HCT116 (cell line): ENCODE results near the gene MAP3K3. TPM values are rescaled to one million over a fixed set of nuclear protein-coding genes. Genes with fewer than 3 reads are reported as not detected.
A peak's percentile ranks its signal among the peaks of the same experiment; 100 is the strongest.

Experiments
- ATAC-seq: fragments of 200-7000 bp; cut with Tn5 transposase; 2 replicates; pipeline ENCODE4 v1.9.1; 2020; ENCODE audit warnings: mild to moderate bottlenecking, moderate library complexity
- BruUV-seq: library from RNA; stranded (reverse); fragments of 400-500 nt; replicated peaks from 2 replicates; lab custom pipeline; 2021; lab: Mats Ljungman, UMichigan
- CTCF ChIA-PET: fragments of 300-600 bp; sonication (Branson Sonifier 250); formaldehyde crosslinking; loops from one replicate; lab custom pipeline; 2021; ENCODE audit warnings: antibody characterized with exemption; lab: Charles Lee
- POLR2A ChIA-PET: fragments of 300-600, 350-600 bp; sonication (Branson Sonifier 250); formaldehyde crosslinking; loops from one replicate; lab custom pipeline; 2021; ENCODE audit warnings: antibody characterized with exemption; lab: Charles Lee
- RAD21 ChIA-PET, 2 experiments: fragments of 300-600 bp; sonication (Branson Sonifier 250); formaldehyde crosslinking; loops; one replicate each; lab custom pipeline; 2023; ENCODE audit warnings: low total read pairs in 2 of 2; ENCODE audit not compliant: uncharacterized antibody in 2 of 2, unreplicated experiment in 2 of 2, low non-redundant PET in 1 of 2; lab: Charles Lee
- DNase-seq: peaks from one replicate; pipeline ENCODE4 v3.0.0-alpha.2; 2010; ENCODE audit warnings: low read depth, low spot score
- H2AFZ ChIP-seq: fragments of 200-600 bp; shearing (Covaris generic), sonication (generic); 2 replicates; pipeline ENCODE4 v1.6.1; 2017; ENCODE audit warnings: low read depth, mixed run types, mixed read lengths, antibody characterized with exemption, low read length; ENCODE audit not compliant: poor library complexity, severe bottlenecking
- H3K27ac ChIP-seq: 2 replicates; pipeline ENCODE4 v1.5.1; 2012; ENCODE audit warnings: low read depth, low read length
- H3K27me3 ChIP-seq: fragments of 200-600 bp; sonication (generic); 2 replicates; pipeline ENCODE4 v1.6.1; 2016; ENCODE audit warnings: mixed run types, low read length, mixed read lengths; ENCODE audit not compliant: insufficient read depth
- H3K36me3 ChIP-seq, 2 experiments: fragments of 200-500 bp in 1 of 2; fragments of 200-600 bp in 1 of 2; sonication (Bioruptor generic) in 1 of 2; sonication (generic) in 1 of 2; 2 replicates each; pipeline versions ENCODE4 v1.5.1 to v1.6.1; 2014 to 2016; ENCODE audit warnings: low read length in 2 of 2, inconsistent platforms in 1 of 2, mixed read lengths in 1 of 2, mixed run types in 1 of 2; ENCODE audit not compliant: insufficient read depth in 2 of 2, control insufficient read depth in 1 of 2
- H3K4me1 ChIP-seq, 2 experiments: fragments of 200-600 bp in 1 of 2; sonication (generic) in 1 of 2; 2 replicates each; pipeline versions ENCODE4 v1.5.1 to v1.6.1; 2012 to 2017; ENCODE audit warnings: low read length in 2 of 2, inconsistent platforms in 1 of 2, mild to moderate bottlenecking in 1 of 2, mixed read lengths in 1 of 2, mixed run types in 1 of 2, moderate library complexity in 1 of 2; ENCODE audit not compliant: insufficient read depth in 2 of 2, control insufficient read depth in 1 of 2
- H3K4me2 ChIP-seq: fragments of 200-600 bp; sonication (generic); 2 replicates; pipeline ENCODE4 v1.6.1; 2017; ENCODE audit warnings: mixed run types, low read length, mixed read lengths
- H3K4me3 ChIP-seq, 2 experiments: fragments of 200-600 bp in 1 of 2; sonication (generic) in 1 of 2; replicated peaks in 1 of 2; 2 replicates each; pipeline ENCODE4 v1.5.1; 2011 to 2016; ENCODE audit warnings: low read length in 2 of 2, control low read depth in 1 of 2, low read depth in 1 of 2, mild to moderate bottlenecking in 1 of 2, mixed read lengths in 1 of 2, mixed run types in 1 of 2
- H3K79me2 ChIP-seq: fragments of 200-600 bp; sonication (generic); 2 replicates; pipeline ENCODE4 v1.6.1; 2017; ENCODE audit warnings: mild to moderate bottlenecking, mixed run types, low read length, moderate library complexity, mixed read lengths; ENCODE audit not compliant: insufficient read depth
- H3K9ac ChIP-seq: fragments of 200-600 bp; sonication (generic); 2 replicates; pipeline ENCODE4 v1.6.1; 2016; ENCODE audit warnings: low read length, mixed read lengths
- H3K9me2 ChIP-seq: fragments of 200-600 bp; sonication (generic), shearing (Covaris generic); 2 replicates; pipeline ENCODE4 v1.6.1; 2017; ENCODE audit warnings: mixed run types, mild to moderate bottlenecking, moderate library complexity; ENCODE audit not compliant: insufficient read depth
- H3K9me3 ChIP-seq, 2 experiments: fragments of 200-500 bp in 1 of 2; fragments of 200-600 bp in 1 of 2; sonication (Bioruptor generic) in 1 of 2; sonication (generic) in 1 of 2; 2 replicates each; pipeline ENCODE4 v1.6.1; 2014 to 2017; ENCODE audit warnings: low read length in 2 of 2, mixed read lengths in 2 of 2, inconsistent platforms in 1 of 2, low read depth in 1 of 2, mild to moderate bottlenecking in 1 of 2, mixed run types in 1 of 2, moderate library complexity in 1 of 2; ENCODE audit not compliant: control insufficient read depth in 1 of 2, insufficient read depth in 1 of 2
- H4K20me1 ChIP-seq: fragments of 200-600 bp; sonication (generic), shearing (Covaris generic); 2 replicates; pipeline ENCODE4 v1.6.1; 2017; ENCODE audit warnings: mixed run types, mild to moderate bottlenecking, moderate library complexity; ENCODE audit not compliant: insufficient read depth
- CEBPB ChIP-seq: IDR thresholded peaks from 2 replicates; pipeline ENCODE4 v1.6.1; 2012; ENCODE audit warnings: low read depth
- CTCF ChIP-seq, 3 experiments: fragments of 200-600 bp in 1 of 3; sonication (generic) in 1 of 3; IDR thresholded peaks in 2 of 3; conservative IDR thresholded peaks in 1 of 3; 2 replicates each; pipeline ENCODE4 v1.5.1; 2012 to 2017; ENCODE audit warnings: low read depth in 2 of 3, low read length in 2 of 3, antibody characterized with exemption in 1 of 3, borderline replicate concordance in 1 of 3, control low read depth in 1 of 3, mild to moderate bottlenecking in 1 of 3, mixed read lengths in 1 of 3, mixed run types in 1 of 3, moderate library complexity in 1 of 3; ENCODE audit not compliant: insufficient read depth in 1 of 3
- EZH2 ChIP-seq: fragments of 200-600 bp; sonication (generic); IDR thresholded peaks from 2 replicates; pipeline ENCODE4 v1.6.1; 2017; ENCODE audit warnings: antibody characterized with exemption, mixed run types
- EZH2phosphoT487 ChIP-seq: fragments of 200-600 bp; IDR thresholded peaks from 2 replicates; pipeline ENCODE4 v1.6.1; 2018; ENCODE audit warnings: antibody characterized with exemption, borderline replicate concordance
- RAD21 ChIP-seq: IDR thresholded peaks from 2 replicates; pipeline ENCODE4 v1.6.1; 2012; ENCODE audit warnings: low read depth, mild to moderate bottlenecking
- SIN3A ChIP-seq: IDR thresholded peaks from 2 replicates; pipeline ENCODE4 v1.6.1; 2012; ENCODE audit warnings: low read depth
- SP1 ChIP-seq: IDR thresholded peaks from 2 replicates; pipeline ENCODE4 v1.6.1; 2012; ENCODE audit warnings: low read depth
- ZBTB33 ChIP-seq: IDR thresholded peaks from 2 replicates; pipeline ENCODE4 v1.6.1; 2011; ENCODE audit warnings: mild to moderate bottlenecking, low read length, moderate library complexity; ENCODE audit not compliant: insufficient replicate concordance; ENCODE audit errors: extremely low read depth
- intact Hi-C: fragments of 100-400 bp; cut with micrococcal nuclease; formaldehyde crosslinking; loops from 2 replicates; pipeline ENCODE4 v1.10.0; 2022
- total RNA-seq: library from RNA; stranded (reverse); gene quantifications from one replicate; pipeline ENCODE4 v1.2.1, GENCODE V29; 2021; ENCODE audit not compliant: unreplicated experiment

MAP3K3 gene
- total RNA-seq, 1 experiment from 2014 or later = 18.5 TPM

- TF ChIP-seq ZBTB33 = peak; percentile 6
- TF ChIP-seq CEBPB = no peak
- TF ChIP-seq SP1 = peak; percentile 99
- TF ChIP-seq EZH2phosphoT487 = no peak
These were observed at the start of gene MAP3K3 (continued) for GRCh38 chr17:63621684-63622573.

GRCh38 chr17:63573634-63574033, 48.6 kb upstream of the MAP3K3 start:
- H3K4me2 ChIP-seq = no peak overlapping the region
- H3K79me2 ChIP-seq = peaks cover 71% of the 10 kb centered on the region

More at GRCh38 chr17:63573634-63574033, 48.6 kb upstream of the MAP3K3 start:
- H3K4me3 ChIP-seq = no peak overlapping the region
- H3K9ac ChIP-seq = no peak overlapping the region
- TF ChIP-seq SIN3A = no peak
- TF ChIP-seq RAD21 = peak; percentile 37; the same call in 1 of the 2 replicates
- TF ChIP-seq CTCF (IDR thresholded peaks at IDR 0.05 in 2 of 3, conservative IDR thresholded peaks at IDR 0.05 in 1 of 3; ENCODE audit: borderline replicate concordance in 1 of 3, insufficient read depth in 1 of 3, low read depth in 2 of 3, low read length in 2 of 3) = peak; percentile 19 to 58 (median 55); a peak in 4 of 6 replicates
- no peak for TF ChIP-seq EZH2
- TF ChIP-seq, all 23 proteins: peak for 2
- peaks cover 8% of the 10 kb centered on the region; the same call in 1 of the 2 replicates for H4K20me1 ChIP-seq
- CTCF ChIA-PET = interaction anchor here (0.7 to 1.5 kb wide), 3 partner anchors 8 to 148 kb away, joined by 3 to 5 read pairs (median 3); no protein-coding TSS in a partner anchor
- no peak overlapping the region for H3K27ac ChIP-seq
- BruUV-seq = no TSS peak
- peak; percentile 93 for ATAC-seq
- POLR2A ChIA-PET = no interaction called here
- intact Hi-C loops = loop anchor here (1.0 kb wide), 1 partner anchor 148 kb away; no protein-coding TSS in a partner anchor
- RAD21 ChIA-PET = no interaction called here
- H2AFZ ChIP-seq = no peak overlapping the region
- no peak for DNase-seq
- H3K36me3 ChIP-seq = no peaks in the 10 kb centered on the region
- H3K9me2 ChIP-seq = no peaks in the 10 kb centered on the region
- H3K9me3 ChIP-seq = no peaks in the 10 kb centered on the region
- 0 out of 4 replicates have a peak, but pooled peaks cover 0 to 4% of the 10 kb centered on the region in 2 experiments for H3K4me1 ChIP-seq
- H3K27me3 ChIP-seq = no peaks in the 10 kb centered on the region
